SK-N-SH (cell line): ENCODE measurements around the gene NRG3. TPM values are rescaled to one million over a fixed set of nuclear protein-coding genes. Genes with fewer than 3 reads are reported as not detected.

Experiments used
- CTCF ChIA-PET: fragments of 300-600, 350-600 bp; formaldehyde crosslinking; extraction: SDS; loops from one replicate; lab custom pipeline; 2021; lab: Yijun Ruan, JAX
- POLR2A ChIA-PET: fragments of 350-600 bp; sonication (Branson Sonifier 250); formaldehyde crosslinking; extraction: SDS; loops from one replicate; lab custom pipeline; 2020; ENCODE audit warnings: antibody characterized with exemption, inconsistent platforms; lab: Yijun Ruan, JAX
- DNase-seq: peaks from one replicate; pipeline ENCODE4 v3.0.0; 2012
- H2AFZ ChIP-seq: fragments of 200-600 bp; sonication (generic); 2 replicates; pipeline ENCODE4 v1.8.1; 2016; ENCODE audit warnings: antibody characterized with exemption, mild to moderate bottlenecking, low read depth
- H3F3A ChIP-seq: fragments of 200-600 bp; sonication (generic); replicated peaks from 2 replicates; pipeline ENCODE3; 2016; ENCODE audit warnings: antibody characterized with exemption, mild to moderate bottlenecking; ENCODE audit not compliant: insufficient read depth
- H3K27ac ChIP-seq, 2 experiments: fragments of 200-500 bp in 1 of 2; fragments of 200-600 bp in 1 of 2; sonication (Bioruptor generic) in 1 of 2; sonication (generic), shearing (Covaris generic) in 1 of 2; 2 replicates each; pipeline versions ENCODE4 v1.5.1 to v1.6.1; 2014 to 2016; ENCODE audit warnings: low read depth in 2 of 2, inconsistent platforms in 1 of 2, low read length in 1 of 2, mild to moderate bottlenecking in 1 of 2, mixed read lengths in 1 of 2
- H3K27me3 ChIP-seq: fragments of 200-600 bp; sonication (generic), shearing (Covaris generic); 2 replicates; pipeline ENCODE4 v1.6.1; 2016; ENCODE audit warnings: mixed run types; ENCODE audit not compliant: insufficient read depth
- H3K36me3 ChIP-seq, 2 experiments: fragments of 200-500 bp in 1 of 2; fragments of 200-600 bp in 1 of 2; sonication (Bioruptor generic) in 1 of 2; sonication (generic) in 1 of 2; replicated peaks in 1 of 2; 2 replicates each; pipeline versions ENCODE3 to v1.5.1; 2014 to 2016; ENCODE audit warnings: low read length in 1 of 2, mild to moderate bottlenecking in 1 of 2; ENCODE audit not compliant: insufficient read depth in 2 of 2, control insufficient read depth in 1 of 2
- H3K4me1 ChIP-seq, 2 experiments: fragments of 200-500 bp in 1 of 2; fragments of 200-600 bp in 1 of 2; sonication (Bioruptor generic) in 1 of 2; sonication (generic), shearing (Covaris generic) in 1 of 2; 2 replicates each; pipeline versions ENCODE4 v1.5.1 to v1.6.1; 2014 to 2016; ENCODE audit warnings: low read depth in 1 of 2, low read length in 1 of 2, mixed run types in 1 of 2; ENCODE audit not compliant: insufficient read depth in 2 of 2, control insufficient read depth in 1 of 2
- H3K4me2 ChIP-seq: fragments of 200-600 bp; sonication (generic), shearing (Covaris generic); 2 replicates; pipeline ENCODE4 v1.6.1; 2017; ENCODE audit warnings: mixed run types
- H3K4me3 ChIP-seq, 2 experiments: fragments of 200-500 bp in 1 of 2; fragments of 200-600 bp in 1 of 2; sonication (Bioruptor generic) in 1 of 2; sonication (generic), shearing (Covaris generic) in 1 of 2; 2 replicates each; pipeline versions ENCODE4 v1.5.1 to v1.8.1; 2014 to 2016; ENCODE audit warnings: low read depth in 2 of 2, inconsistent platforms in 1 of 2, low read length in 1 of 2, mild to moderate bottlenecking in 1 of 2, mixed read lengths in 1 of 2, moderate library complexity in 1 of 2
- H3K79me2 ChIP-seq: fragments of 200-600 bp; sonication (generic); 2 replicates; pipeline ENCODE4 v1.8.1; 2017; ENCODE audit warnings: mild to moderate bottlenecking; ENCODE audit not compliant: insufficient read depth
- H3K9ac ChIP-seq: fragments of 200-600 bp; sonication (generic); 2 replicates; pipeline ENCODE4 v1.6.1; 2017; ENCODE audit warnings: mixed run types
- H3K9me2 ChIP-seq: fragments of 200-600 bp; sonication (generic); 2 replicates; pipeline ENCODE4 v1.6.1; 2017; ENCODE audit warnings: mixed run types
- H3K9me3 ChIP-seq: fragments of 200-600 bp; sonication (generic); 2 replicates; pipeline ENCODE4 v1.6.1; 2017; ENCODE audit warnings: mixed run types, mild to moderate bottlenecking, moderate library complexity
- H4K20me1 ChIP-seq: fragments of 200-600 bp; sonication (generic); 2 replicates; pipeline ENCODE4 v1.6.1; 2017; ENCODE audit warnings: mild to moderate bottlenecking, mixed run types; ENCODE audit not compliant: insufficient read depth
- CHD2 ChIP-seq: fragments of 150-350 bp; IDR thresholded peaks from 2 replicates; pipeline ENCODE4 v1.6.1; 2018; ENCODE audit warnings: low read length; ENCODE audit not compliant: partially characterized antibody
- ELF1 ChIP-seq: IDR thresholded peaks from 2 replicates; pipeline ENCODE4 v1.4.0; 2012
- EZH2phosphoT487 ChIP-seq: fragments of 200-600 bp; sonication (generic); IDR thresholded peaks from 2 replicates; pipeline ENCODE4 v1.6.1; 2017; ENCODE audit warnings: low read depth, mixed run types, mild to moderate bottlenecking, antibody characterized with exemption, moderate library complexity, borderline replicate concordance
- FOXJ3 ChIP-seq: sonication (generic); formaldehyde crosslinking; IDR thresholded peaks from 2 replicates; pipeline ENCODE4 v1.5.1; 2020; ENCODE audit warnings: mild to moderate bottlenecking, missing genetic modification reagents
- JUND ChIP-seq: IDR thresholded peaks from 2 replicates; pipeline ENCODE4 v1.4.0; 2012
- MEF2A ChIP-seq: IDR thresholded peaks from 2 replicates; pipeline ENCODE4 v1.4.0; 2012; ENCODE audit warnings: low read depth, borderline replicate concordance
- MXI1 ChIP-seq: IDR thresholded peaks from 2 replicates; pipeline ENCODE4 v1.6.1; 2012; ENCODE audit warnings: mild to moderate bottlenecking, low read depth, low read length, improper control_type of control experiment
- POLR2AphosphoS5 ChIP-seq: IDR thresholded peaks from 2 replicates; pipeline ENCODE4 v1.6.1; 2012; ENCODE audit warnings: low read depth, low read length
- RAD21 ChIP-seq: IDR thresholded peaks from 2 replicates; pipeline ENCODE4 v1.6.1; 2012; ENCODE audit warnings: mild to moderate bottlenecking, low read length
- REST ChIP-seq: IDR thresholded peaks from 2 replicates; pipeline ENCODE4 v1.6.1; 2012; ENCODE audit warnings: mild to moderate bottlenecking, low read depth, low read length, moderate library complexity
- RFX5 ChIP-seq: IDR thresholded peaks from 2 replicates; pipeline ENCODE4 v1.6.1; 2012; ENCODE audit warnings: mild to moderate bottlenecking, improper control_type of control experiment, low read length
- RXRA ChIP-seq: IDR thresholded peaks from 2 replicates; pipeline ENCODE4 v1.4.0; 2012; ENCODE audit warnings: low read depth, mild to moderate bottlenecking, borderline replicate concordance
- TCF12 ChIP-seq: IDR thresholded peaks from 2 replicates; pipeline ENCODE4 v1.4.0; 2012
- WGBS: methylation state at CpG from one replicate; pipeline ENCODE4 v1.1.6; 2017; ENCODE audit warnings: low lambda C conversion rate; 5-methylcytosine and 5-hydroxymethylcytosine counted together
- polyA plus RNA-seq, 3 experiments: library from polyadenylated mRNA; depleted of rRNA; stranded (reverse); fragments of >200 nt; gene quantifications; 2 replicates each; pipeline ENCODE4 v1.2.3, GENCODE V29; 2012
- TF ChIP-seq, protein P1 (sequence below): IDR thresholded peaks from 2 replicates; pipeline ENCODE4; 2012

Gene NRG3
- polyA plus RNA-seq, 1 of the 3 experiments (the other 2 are of a cell fraction), result 0.03 TPM

GRCh38 chr10:81838950-81839349, 36.0 kb upstream of the NRG3 start:
- Histone ChIP-seq H3K9ac (no peak overlapping the region), H3K9me2 (no peaks in the 10 kb centered on the region), H3K4me2 (no peak overlapping the region), H3K9me3 (no peaks in the 10 kb centered on the region), H3K27me3 (no peaks in the 10 kb centered on the region), H3K36me3 (no peaks in the 10 kb centered on the region), H2AFZ (no peak overlapping the region), H3K4me3 (no peak overlapping the region), H3F3A (no peaks in the 10 kb centered on the region), H3K79me2 (no peaks in the 10 kb centered on the region), H3K27ac (no peak overlapping the region), H4K20me1 (no peaks in the 10 kb centered on the region), H3K4me1 (no peaks in the 10 kb centered on the region)
- POLR2A ChIA-PET, result no interaction called here
- peak; percentile 14 for DNase-seq
- CTCF ChIA-PET, result no interaction called here
- no peak for TF ChIP-seq RXRA
- peak; percentile 50 for TF ChIP-seq RAD21

DNA sequence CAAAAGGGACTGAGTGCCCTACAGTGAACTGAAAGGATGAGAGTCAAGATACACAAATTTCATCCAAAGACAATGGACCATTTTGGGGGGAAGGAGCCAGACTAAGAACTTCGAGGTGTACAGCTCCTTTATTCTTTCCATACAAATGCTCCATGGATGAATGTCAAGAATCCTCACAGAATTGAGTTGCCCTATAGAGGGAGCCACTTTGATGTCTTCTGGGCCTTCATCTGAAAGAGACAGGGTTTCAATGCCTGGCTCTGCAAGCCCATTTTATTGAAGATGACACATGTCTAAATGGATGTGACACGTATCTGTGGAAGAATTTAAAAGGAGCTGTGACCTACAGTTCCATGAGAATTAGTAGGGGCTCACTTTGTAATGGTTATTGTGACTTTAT, 32.0 kb upstream of the NRG3 start:
- Histone ChIP-seq H2AFZ (no peak overlapping the region), H3K79me2 (no peaks in the 10 kb centered on the region), H3K4me2 (no peak overlapping the region), H3K9me3 (no peaks in the 10 kb centered on the region), H4K20me1 (no peaks in the 10 kb centered on the region), H3F3A (no peaks in the 10 kb centered on the region), H3K9me2 (no peaks in the 10 kb centered on the region; the same call in 1 of the 2 replicates), H3K27ac (no peak overlapping the region), H3K4me3 (no peak overlapping the region), H3K4me1 (no peaks in the 10 kb centered on the region), H3K9ac (no peak overlapping the region), H3K36me3 (no peaks in the 10 kb centered on the region), H3K27me3 (no peaks in the 10 kb centered on the region)
- TF ChIP-seq ELF1 (no peak), RAD21 (peak; percentile 19; the same call in 1 of the 2 replicates)
- CTCF ChIA-PET, result interaction anchor here (0.7 kb wide), 1 partner anchor 14 kb away, joined by 3 read pairs; no protein-coding TSS in a partner anchor
- WGBS, result 0% methylated on average over 2 of the region's 2 CpGs
- POLR2A ChIA-PET, result no interaction called here
- DNase-seq, result no peak

GRCh38 chr10:81847675-81848074, 27.3 kb upstream of the NRG3 start:
- DNase-seq, result no peak
- no peak overlapping the region for H3K27ac ChIP-seq
- CTCF ChIA-PET, result no interaction called here
- no peaks in the 10 kb centered on the region for H3K4me1 ChIP-seq
- H3K9ac ChIP-seq, result no peak overlapping the region
- no peaks in the 10 kb centered on the region for H3K79me2 ChIP-seq
- H3K9me3 ChIP-seq, result 0 out of 2 replicates have a peak, but pooled peaks cover 3% of the 10 kb centered on the region
- no peaks in the 10 kb centered on the region for H4K20me1 ChIP-seq
- H2AFZ ChIP-seq, result no peak overlapping the region
- H3K9me2 ChIP-seq, result no peaks in the 10 kb centered on the region; the same call in 1 of the 2 replicates
- H3K4me2 ChIP-seq, result no peak overlapping the region
- H3K36me3 ChIP-seq, result no peaks in the 10 kb centered on the region
- TF ChIP-seq FOXJ3 (CRISPR knock-in tag) (no peak), EZH2phosphoT487 (no peak), POLR2AphosphoS5 (no peak), RFX5 (no peak), MXI1 (no peak), CHD2 (no peak), MEF2A (no peak), JUND (no peak), RXRA (no peak), TCF12 (no peak), REST (no peak)
- TF ChIP-seq, protein P1, sequence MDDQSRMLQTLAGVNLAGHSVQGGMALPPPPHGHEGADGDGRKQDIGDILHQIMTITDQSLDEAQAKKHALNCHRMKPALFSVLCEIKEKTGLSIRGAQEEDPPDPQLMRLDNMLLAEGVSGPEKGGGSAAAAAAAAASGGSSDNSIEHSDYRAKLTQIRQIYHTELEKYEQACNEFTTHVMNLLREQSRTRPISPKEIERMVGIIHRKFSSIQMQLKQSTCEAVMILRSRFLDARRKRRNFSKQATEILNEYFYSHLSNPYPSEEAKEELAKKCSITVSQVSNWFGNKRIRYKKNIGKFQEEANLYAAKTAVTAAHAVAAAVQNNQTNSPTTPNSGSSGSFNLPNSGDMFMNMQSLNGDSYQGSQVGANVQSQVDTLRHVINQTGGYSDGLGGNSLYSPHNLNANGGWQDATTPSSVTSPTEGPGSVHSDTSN, result no peak
- H3K27me3 ChIP-seq, result no peaks in the 10 kb centered on the region
- no peaks in the 10 kb centered on the region for H3F3A ChIP-seq
- WGBS, result 28% methylated on average over 2 of the region's 2 CpGs
- POLR2A ChIA-PET, result no interaction called here
- H3K4me3 ChIP-seq, result no peak overlapping the region
